Left ventricle myocardium inferior (tissue), 1 donor: ENCODE data around the gene MLLT6. TPM values are rescaled to one million over a fixed set of nuclear protein-coding genes. Genes with fewer than 3 reads are reported as not detected.

Experiments used
- microRNA-seq: library from miRNA; unstranded; fragments of <30 nt; microRNA quantifications from one replicate; pipeline ENCODE4 v1.2.0, GENCODE V29; 2020
- total RNA-seq: library from RNA; stranded (reverse); fragmentation: NEBNext Ultra II Directional; extraction: Animal tissue kit (Norgen Biotek cat#: 25700); gene quantifications from one replicate; pipeline ENCODE4 v1.2.1, GENCODE V29; 2021
- donor health status: DM: no; HTN: yes; CAD: no; lungs with severe emphysema.

The MLLT6 gene
- total RNA-seq, 1 donor from 2014 or later: 74.1 TPM

Small RNAs within 50 kb of the gene (microRNA-seq; reads per million reads assigned to microRNA genes)
- gene MIR4726 (not detected), gene MIR4734 (not detected)

Other genes starting within 250 kb of the MLLT6 start
- 2.0 TPM for gene SRCIN1, start 99.3 kb upstream of the MLLT6 start, total RNA-seq
- 0.33 TPM for gene EPOP, start 30.3 kb upstream of the MLLT6 start, total RNA-seq
- 75.9 TPM for gene CISD3, start 25.1 kb downstream of the MLLT6 start, total RNA-seq
- 20.7 TPM for gene PCGF2, start 43.1 kb downstream of the MLLT6 start, total RNA-seq
- gene PSMB3, start 47.5 kb downstream of the MLLT6 start, total RNA-seq: 149 TPM
- gene PIP4K2B, start 94.3 kb downstream of the MLLT6 start, total RNA-seq: 42.7 TPM
- 8.7 TPM for gene CWC25, start 120.0 kb downstream of the MLLT6 start, total RNA-seq
- 760 TPM for gene RPL23, start 148.4 kb downstream of the MLLT6 start, total RNA-seq
- gene LASP1, start 164.8 kb downstream of the MLLT6 start, total RNA-seq: 29.4 TPM